Liver (tissue), 9 donors: ENCODE results near the gene PLLP. TPM values are rescaled to one million over a fixed set of nuclear protein-coding genes. Genes with fewer than 3 reads are reported as not detected.

Experiments
- DNase-seq: peaks from one replicate; pipeline ENCODE4 v3.0.0-alpha.2; 2017; ENCODE audit warnings: low spot score
- H3K27ac ChIP-seq, 2 donors: one replicate each; pipeline ENCODE4 v1.7.0; 2013; ENCODE audit warnings: inconsistent platforms in 2 of 2, low read length in 2 of 2, control low read depth in 1 of 2, low read depth in 1 of 2, mild to moderate bottlenecking in 1 of 2
- H3K27me3 ChIP-seq, 4 donors: one replicate each; pipeline versions ENCODE4 v1.6.1 to v1.7.0; 2013; ENCODE audit warnings: low read length in 3 of 4, inconsistent platforms in 1 of 4, mild to moderate bottlenecking in 1 of 4, moderate library complexity in 1 of 4; ENCODE audit not compliant: control insufficient read depth in 4 of 4, insufficient read depth in 4 of 4
- H3K36me3 ChIP-seq, 4 donors: one replicate each; pipeline versions ENCODE4 v1.6.1 to v1.7.0; 2013; ENCODE audit warnings: low read length in 3 of 4, mild to moderate bottlenecking in 3 of 4, low read depth in 1 of 4, moderate library complexity in 1 of 4; ENCODE audit not compliant: control insufficient read depth in 4 of 4, insufficient read depth in 3 of 4
- H3K4me1 ChIP-seq, 4 donors: one replicate each; pipeline versions ENCODE4 v1.6.1 to v1.7.0; 2013; ENCODE audit warnings: low read length in 3 of 4, mild to moderate bottlenecking in 3 of 4, moderate library complexity in 1 of 4; ENCODE audit not compliant: control insufficient read depth in 4 of 4, insufficient read depth in 4 of 4
- H3K4me3 ChIP-seq, 3 donors: one replicate each; pipeline versions ENCODE4 v1.6.1 to v1.7.0; 2013; ENCODE audit warnings: low read length in 3 of 3, control low read depth in 1 of 3, low read depth in 1 of 3, mild to moderate bottlenecking in 1 of 3
- H3K9ac ChIP-seq, 2 donors: one replicate each; pipeline ENCODE4 v1.7.0; 2013; ENCODE audit warnings: low read length in 2 of 2, mild to moderate bottlenecking in 2 of 2, moderate library complexity in 2 of 2, control low read depth in 1 of 2, low read depth in 1 of 2
- H3K9me3 ChIP-seq, 4 donors: one replicate each; pipeline versions ENCODE4 v1.6.1 to v1.7.0; 2013; ENCODE audit warnings: low read length in 3 of 4; ENCODE audit not compliant: control insufficient read depth in 4 of 4
- ATF3 ChIP-seq: IDR thresholded peaks from 2 replicates; pipeline ENCODE4 v1.6.1; 2016; ENCODE audit warnings: antibody characterized with exemption
- CTCF ChIP-seq: fragments of 150-350 bp; IDR thresholded peaks from 2 replicates; pipeline ENCODE4 v1.5.1; 2017; ENCODE audit warnings: improper control_type of control experiment, low read depth, low read length; ENCODE audit not compliant: missing input control
- EGR1 ChIP-seq, 2 donors: IDR thresholded peaks; 2 replicates each; pipeline ENCODE4 v1.6.1; 2016 to 2018; ENCODE audit warnings: antibody characterized with exemption in 2 of 2, low read depth in 2 of 2
- FOXA1 ChIP-seq: IDR thresholded peaks from 2 replicates; pipeline ENCODE4 v1.6.1; 2016; ENCODE audit warnings: antibody characterized with exemption
- FOXA2 ChIP-seq: IDR thresholded peaks from 2 replicates; pipeline ENCODE4 v1.6.1; 2016; ENCODE audit warnings: antibody characterized with exemption
- GABPA ChIP-seq, 2 donors: IDR thresholded peaks in 1 of 2; conservative IDR thresholded peaks in 1 of 2; 2 replicates each; pipeline ENCODE4 v1.6.1; 2016; ENCODE audit warnings: antibody characterized with exemption in 2 of 2, mild to moderate bottlenecking in 1 of 2, moderate library complexity in 1 of 2
- HNF4A ChIP-seq, 2 donors: conservative IDR thresholded peaks; 2 replicates each; pipeline ENCODE4 v1.6.1; 2016; ENCODE audit warnings: antibody characterized with exemption in 2 of 2, mild to moderate bottlenecking in 2 of 2
- HNF4G ChIP-seq: IDR thresholded peaks from 2 replicates; pipeline ENCODE4 v1.6.1; 2016; ENCODE audit warnings: antibody characterized with exemption
- NR2F2 ChIP-seq: IDR thresholded peaks from 2 replicates; pipeline ENCODE4 v1.6.1; 2016; ENCODE audit warnings: antibody characterized with exemption
- REST ChIP-seq: IDR thresholded peaks from 2 replicates; pipeline ENCODE4 v1.6.1; 2016; ENCODE audit warnings: antibody characterized with exemption, mild to moderate bottlenecking
- RXRA ChIP-seq, 2 donors: IDR thresholded peaks; 2 replicates each; pipeline ENCODE4 v1.6.1; 2017 to 2018; ENCODE audit warnings: antibody characterized with exemption in 2 of 2, mild to moderate bottlenecking in 1 of 2
- SP1 ChIP-seq: IDR thresholded peaks from 2 replicates; pipeline ENCODE4 v1.6.1; 2018; ENCODE audit warnings: antibody characterized with exemption, mild to moderate bottlenecking
- TAF1 ChIP-seq: conservative IDR thresholded peaks from 2 replicates; pipeline ENCODE4 v1.6.1; 2016; ENCODE audit warnings: antibody characterized with exemption, mild to moderate bottlenecking
- YY1 ChIP-seq: IDR thresholded peaks from 2 replicates; pipeline ENCODE4 v1.6.1; 2016; ENCODE audit warnings: antibody characterized with exemption, mild to moderate bottlenecking
- ZBTB33 ChIP-seq: IDR thresholded peaks from 2 replicates; pipeline ENCODE4 v1.6.1; 2016; ENCODE audit warnings: antibody characterized with exemption
- WGBS: extraction: QIAGEN DNeasy Blood & Tissue Kit; methylation state at CpG from one replicate; pipeline ENCODE4 v1.1.7; 2013; 5-methylcytosine and 5-hydroxymethylcytosine counted together
- polyA plus RNA-seq, 2 donors: library from polyadenylated mRNA; stranded (reverse) in 1 of 2; unstranded in 1 of 2; fragments of 200-250 nt in 1 of 2; fragments of >200 nt in 1 of 2; fragmentation: Nextera tagmentation in 1 of 2; extraction: Ambion mirVana in 1 of 2; gene quantifications; one replicate each; pipeline versions ENCODE4 v1.2.1 to v1.2.3, GENCODE V29; 2013 to 2015
- total RNA-seq, 2 donors: library from RNA; depleted of rRNA; stranded (reverse); fragments of >200 nt; gene quantifications; one replicate each; pipeline ENCODE4 v1.2.3, GENCODE V29; 2014
- donor health status: healthy.
- donor health status: healthy.
- donor health status: healthy.
- donor health status: healthy.
- donor health status: healthy.

The PLLP gene
- total and polyA plus RNA-seq, 4 donors, result 1.4 to 5.2 (median 2.7) TPM

- TF ChIP-seq GABPA (IDR thresholded peaks at IDR 0.05 in 1 of 2, conservative IDR thresholded peaks at IDR 0.05 in 1 of 2), result no peak
- TF ChIP-seq TAF1, result no peak
These were observed 1.1 kb downstream of the PLLP start (continued) for GRCh38 chr16:57283214-57283958.

DNA sequence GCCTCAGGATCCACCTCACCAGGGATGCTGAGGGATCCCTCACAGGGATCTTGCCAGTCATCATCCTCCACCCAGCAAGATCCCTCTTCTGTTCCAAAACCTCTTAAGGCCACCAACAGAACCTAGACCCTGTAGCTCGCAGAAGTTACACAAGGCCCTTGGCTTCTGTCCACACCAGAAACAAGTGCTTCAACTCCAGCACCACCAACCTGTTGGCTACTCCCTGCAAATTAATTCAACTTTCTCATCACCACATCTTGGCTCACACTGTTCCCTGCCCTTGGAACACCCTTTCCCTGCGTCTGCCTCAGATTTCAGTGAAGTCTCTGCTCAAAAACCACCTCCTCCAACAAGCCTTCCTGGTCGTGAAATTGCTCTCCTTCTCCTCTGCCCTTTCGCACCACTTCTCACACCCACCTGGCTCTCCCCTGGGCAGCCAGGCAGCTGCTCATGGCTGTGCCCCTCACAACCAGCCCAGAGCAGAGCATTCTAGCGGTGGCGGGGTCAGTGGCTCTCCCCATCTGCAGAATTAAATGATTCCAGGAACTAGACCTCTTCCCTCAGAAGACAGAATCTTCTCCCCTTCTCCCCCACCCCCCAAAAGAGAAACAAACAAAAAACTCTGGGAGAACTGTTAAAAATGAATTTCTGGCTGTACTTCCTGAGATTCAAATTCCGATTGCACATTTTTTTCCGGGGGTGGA is 1.8 kb downstream of the PLLP start:
- H3K4me1 ChIP-seq, result peaks cover 12 to 29% (median 18%) of the 10 kb centered on the region in 4 donors
- TF ChIP-seq EGR1 (IDR thresholded peaks at IDR 0.05; ENCODE audit: low read depth in 2 of 2), result no peak
- no peak for TF ChIP-seq SP1
- no peak for TF ChIP-seq RXRA (IDR thresholded peaks at IDR 0.05)
- TF ChIP-seq GABPA (IDR thresholded peaks at IDR 0.05 in 1 of 2, conservative IDR thresholded peaks at IDR 0.05 in 1 of 2), result no peak
- no peak for TF ChIP-seq FOXA2
- no peak for TF ChIP-seq ATF3
- no peak for TF ChIP-seq YY1
- no peak for TF ChIP-seq NR2F2
- no peak for TF ChIP-seq TAF1
- no peak for TF ChIP-seq REST
- no peak for TF ChIP-seq CTCF
- TF ChIP-seq FOXA1, result no peak
- no peak overlapping the region for H3K4me3 ChIP-seq
- 73% methylated on average over 8 of the region's 8 CpGs for WGBS
- no peak overlapping the region for H3K9ac ChIP-seq
- no peaks in the 10 kb centered on the region for H3K27me3 ChIP-seq
- H3K36me3 ChIP-seq, result no peaks in the 10 kb centered on the region
- H3K9me3 ChIP-seq, result no peaks in the 10 kb centered on the region
- no peak overlapping the region for H3K27ac ChIP-seq
- DNase-seq, result no peak

GRCh38 chr16:57281791-57282190 is 2.7 kb downstream of the PLLP start:
- no peaks in the 10 kb centered on the region for H3K36me3 ChIP-seq
- H3K4me1 ChIP-seq, result peaks cover 12 to 31% (median 18%) of the 10 kb centered on the region in 4 donors
- H3K27ac ChIP-seq, result no peak overlapping the region
- WGBS, result 95% methylated on average over 3 of the region's 3 CpGs
- no peak overlapping the region for H3K4me3 ChIP-seq
- H3K9ac ChIP-seq, result no peak overlapping the region
- no peaks in the 10 kb centered on the region for H3K27me3 ChIP-seq
- no peaks in the 10 kb centered on the region for H3K9me3 ChIP-seq
- no peak for DNase-seq
- no peak for TF ChIP-seq HNF4G
- no peak for TF ChIP-seq EGR1 (IDR thresholded peaks at IDR 0.05; ENCODE audit: low read depth in 2 of 2)
- no peak for TF ChIP-seq FOXA2
- TF ChIP-seq YY1, result no peak
- no peak for TF ChIP-seq TAF1
- TF ChIP-seq SP1, result no peak
- no peak for TF ChIP-seq ZBTB33
- TF ChIP-seq REST, result no peak
- TF ChIP-seq GABPA (IDR thresholded peaks at IDR 0.05 in 1 of 2, conservative IDR thresholded peaks at IDR 0.05 in 1 of 2), result no peak
- no peak for TF ChIP-seq RXRA (IDR thresholded peaks at IDR 0.05)
- TF ChIP-seq FOXA1, result no peak
- no peak for TF ChIP-seq ATF3
- TF ChIP-seq NR2F2, result no peak
- TF ChIP-seq HNF4A (conservative IDR thresholded peaks at IDR 0.05), result no peak
